ENCODE measurements around the gene GPR152. TPM values are rescaled to one million over a fixed set of nuclear protein-coding genes. Genes with fewer than 3 reads are reported as not detected.
A peak's percentile ranks its signal among the peaks of the same experiment; 100 is the strongest.

GPR152 gene
- total RNA-seq, 1 experiment from 2014 or later, result not detected

GRCh38 chr11:67442504-67443404 lies 9.8 kb downstream of the GPR152 start:
- Histone ChIP-seq H4K20me1 (ENCODE audit: control insufficient read depth, insufficient read depth, insufficient read length) (no peaks in the 10 kb centered on the region), H3K9ac (ENCODE audit: extremely low read depth, insufficient read length, low read length) (peak overlapping the region; percentile 12), H2BK12ac (ENCODE audit: insufficient read length, low read depth, low read length) (no peak overlapping the region), H3K14ac (ENCODE audit: insufficient read depth, low read length) (no peak overlapping the region), H2BK5ac (ENCODE audit: insufficient read length, low read length) (no peak overlapping the region), H4K91ac (ENCODE audit: insufficient read length, low read depth, low read length) (no peak overlapping the region), H3K4me1 (ENCODE audit: insufficient read depth, low read length) (no peaks in the 10 kb centered on the region), H4K5ac (ENCODE audit: insufficient read length, low read depth, low read length) (no peak overlapping the region), H3K4ac (ENCODE audit: low read depth, low read length) (no peak overlapping the region), H2BK120ac (ENCODE audit: low read depth, low read length, poor library complexity, severe bottlenecking) (no peak overlapping the region), H3T11ph (ENCODE audit: low read length) (no peak overlapping the region), H3K9me3 (ENCODE audit: control insufficient read depth, low read depth, low read length) (no peaks in the 10 kb centered on the region), H2BK15ac (ENCODE audit: low read depth, low read length) (no peak overlapping the region), H3K79me2 (ENCODE audit: insufficient read depth, low read length) (no peaks in the 10 kb centered on the region), H2AFZ (ENCODE audit: low read length) (no peak overlapping the region), H2BK20ac (ENCODE audit: low read depth, low read length, poor library complexity, severe bottlenecking) (no peak overlapping the region), H3K27me3 (ENCODE audit: insufficient read depth, low read length) (no peaks in the 10 kb centered on the region), H3K4me2 (ENCODE audit: insufficient read depth, insufficient read length, low read length) (peak overlapping the region; percentile 79), H3K56ac (ENCODE audit: insufficient read length, low read depth, low read length) (no peak overlapping the region), H3K23me2 (ENCODE audit: insufficient read length, low read depth, low read length, poor library complexity, severe bottlenecking) (peaks cover 4% of the 10 kb centered on the region), H3K23ac (ENCODE audit: insufficient read length, low read depth, low read length) (no peak overlapping the region), H3K18ac (ENCODE audit: insufficient read length, low read depth, low read length) (no peak overlapping the region), H2AK5ac (ENCODE audit: insufficient read length, low read length) (no peak overlapping the region), H3K79me1 (ENCODE audit: insufficient read depth, low read depth, low read length, poor library complexity, severe bottlenecking) (no peaks in the 10 kb centered on the region), H3K27ac (ENCODE audit: insufficient read length, low read depth, low read length) (no peak overlapping the region), H4K8ac (replicated peaks; ENCODE audit: insufficient read length, low read depth, low read length) (no peak overlapping the region)
- DNase-seq, result no peak
- Mint-ChIP-seq H3K9me3 (no peaks in the 10 kb centered on the region), H3K36me3 (ENCODE audit: insufficient read depth in 1 of 3, low read depth in 3 of 3) (peaks cover 10 to 28% (median 27%) of the 10 kb centered on the region in 3 experiments; a peak in 5 of 7 replicates), H3K4me1 (peaks cover 2 to 9% of the 10 kb centered on the region in 2 experiments; a peak in 2 of 4 replicates), H3K4me3 (peak overlapping the region; percentile 84 to 94), H3K27ac (peak overlapping the region in 1 of 3 experiments; percentile 96; a peak in 3 of 7 replicates), H3K27me3 (ENCODE audit: low read depth) (peaks cover 7% of the 10 kb centered on the region; the same call in 1 of the 2 replicates)
- TF ChIP-seq, protein P1, sequence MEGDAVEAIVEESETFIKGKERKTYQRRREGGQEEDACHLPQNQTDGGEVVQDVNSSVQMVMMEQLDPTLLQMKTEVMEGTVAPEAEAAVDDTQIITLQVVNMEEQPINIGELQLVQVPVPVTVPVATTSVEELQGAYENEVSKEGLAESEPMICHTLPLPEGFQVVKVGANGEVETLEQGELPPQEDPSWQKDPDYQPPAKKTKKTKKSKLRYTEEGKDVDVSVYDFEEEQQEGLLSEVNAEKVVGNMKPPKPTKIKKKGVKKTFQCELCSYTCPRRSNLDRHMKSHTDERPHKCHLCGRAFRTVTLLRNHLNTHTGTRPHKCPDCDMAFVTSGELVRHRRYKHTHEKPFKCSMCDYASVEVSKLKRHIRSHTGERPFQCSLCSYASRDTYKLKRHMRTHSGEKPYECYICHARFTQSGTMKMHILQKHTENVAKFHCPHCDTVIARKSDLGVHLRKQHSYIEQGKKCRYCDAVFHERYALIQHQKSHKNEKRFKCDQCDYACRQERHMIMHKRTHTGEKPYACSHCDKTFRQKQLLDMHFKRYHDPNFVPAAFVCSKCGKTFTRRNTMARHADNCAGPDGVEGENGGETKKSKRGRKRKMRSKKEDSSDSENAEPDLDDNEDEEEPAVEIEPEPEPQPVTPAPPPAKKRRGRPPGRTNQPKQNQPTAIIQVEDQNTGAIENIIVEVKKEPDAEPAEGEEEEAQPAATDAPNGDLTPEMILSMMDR (conservative IDR thresholded peaks at IDR 0.05), result no peak
- WGBS (ENCODE audit: extremely low coverage, insufficient read length, low lambda C conversion rate), result no CpG with 5 or more reads among the region's 45 CpGs
